Panc1 (cell line): Measurements from ENCODE around the gene NAV1.

Source experiments
- POLR2AphosphoS5 ChIP-seq: IDR thresholded peaks from 2 replicates; pipeline ENCODE4 v1.6.1; 2012; ENCODE audit warnings: mild to moderate bottlenecking, low read depth, low read length, moderate library complexity
- TF ChIP-seq, protein P1 (sequence below): fragments of 450-650 bp; IDR thresholded peaks from 2 replicates; pipeline ENCODE4 v1.5.1; 2017; ENCODE audit warnings: mild to moderate bottlenecking

DNA sequence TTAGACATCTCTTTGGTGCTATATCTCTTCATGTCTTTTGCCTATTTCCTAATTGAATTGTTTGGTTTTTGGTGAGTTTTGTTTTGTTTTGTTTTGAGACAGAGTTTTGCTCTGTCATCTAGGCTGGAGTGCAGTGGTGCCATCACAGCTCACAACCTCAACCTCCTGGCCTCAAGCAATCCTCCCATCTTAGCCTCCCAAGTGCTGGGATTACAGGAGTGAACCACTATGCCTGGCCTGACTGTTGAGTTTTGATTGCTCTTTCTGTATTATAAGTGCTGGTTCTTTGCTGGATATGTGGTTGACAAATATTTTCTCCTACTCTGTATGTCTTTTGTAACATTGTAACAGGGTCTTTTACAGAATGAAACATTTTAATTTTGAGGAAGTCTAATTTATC lies 38.0 kb downstream of the NAV1 start:
- TF ChIP-seq, protein P1, sequence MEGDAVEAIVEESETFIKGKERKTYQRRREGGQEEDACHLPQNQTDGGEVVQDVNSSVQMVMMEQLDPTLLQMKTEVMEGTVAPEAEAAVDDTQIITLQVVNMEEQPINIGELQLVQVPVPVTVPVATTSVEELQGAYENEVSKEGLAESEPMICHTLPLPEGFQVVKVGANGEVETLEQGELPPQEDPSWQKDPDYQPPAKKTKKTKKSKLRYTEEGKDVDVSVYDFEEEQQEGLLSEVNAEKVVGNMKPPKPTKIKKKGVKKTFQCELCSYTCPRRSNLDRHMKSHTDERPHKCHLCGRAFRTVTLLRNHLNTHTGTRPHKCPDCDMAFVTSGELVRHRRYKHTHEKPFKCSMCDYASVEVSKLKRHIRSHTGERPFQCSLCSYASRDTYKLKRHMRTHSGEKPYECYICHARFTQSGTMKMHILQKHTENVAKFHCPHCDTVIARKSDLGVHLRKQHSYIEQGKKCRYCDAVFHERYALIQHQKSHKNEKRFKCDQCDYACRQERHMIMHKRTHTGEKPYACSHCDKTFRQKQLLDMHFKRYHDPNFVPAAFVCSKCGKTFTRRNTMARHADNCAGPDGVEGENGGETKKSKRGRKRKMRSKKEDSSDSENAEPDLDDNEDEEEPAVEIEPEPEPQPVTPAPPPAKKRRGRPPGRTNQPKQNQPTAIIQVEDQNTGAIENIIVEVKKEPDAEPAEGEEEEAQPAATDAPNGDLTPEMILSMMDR = no peak
- TF ChIP-seq POLR2AphosphoS5 = no peak
